GM19467 (cell line): ENCODE data around the gene CHDH.

Experiments
- ATAC-seq: cut with Tn5 transposase; IDR thresholded peaks from one replicate; pipeline ENCODE4 v1.9.1; 2021; ENCODE audit warnings: mild to moderate bottlenecking, moderate library complexity; ENCODE audit not compliant: unreplicated experiment

Gene CHDH

DNA sequence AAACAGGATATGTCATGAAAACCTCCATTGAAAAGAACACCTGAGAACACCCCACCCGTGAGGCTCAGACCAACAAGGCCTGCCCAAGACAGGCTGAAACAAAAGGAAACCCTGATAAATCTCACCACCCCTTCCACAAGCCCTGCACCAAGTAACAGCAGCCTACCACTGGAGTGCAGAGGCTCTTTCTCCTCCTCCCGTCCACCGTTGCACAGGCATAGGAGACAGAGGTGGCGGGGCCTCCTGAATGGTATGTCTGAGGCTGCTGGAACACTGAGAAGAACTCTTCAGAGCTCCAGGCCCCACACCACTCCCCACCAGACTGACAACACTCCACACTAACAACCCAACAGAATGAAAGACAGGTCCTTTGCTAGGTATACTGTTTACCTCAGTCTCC, 21.4 kb downstream of the CHDH start:
- no peak for ATAC-seq

DNA sequence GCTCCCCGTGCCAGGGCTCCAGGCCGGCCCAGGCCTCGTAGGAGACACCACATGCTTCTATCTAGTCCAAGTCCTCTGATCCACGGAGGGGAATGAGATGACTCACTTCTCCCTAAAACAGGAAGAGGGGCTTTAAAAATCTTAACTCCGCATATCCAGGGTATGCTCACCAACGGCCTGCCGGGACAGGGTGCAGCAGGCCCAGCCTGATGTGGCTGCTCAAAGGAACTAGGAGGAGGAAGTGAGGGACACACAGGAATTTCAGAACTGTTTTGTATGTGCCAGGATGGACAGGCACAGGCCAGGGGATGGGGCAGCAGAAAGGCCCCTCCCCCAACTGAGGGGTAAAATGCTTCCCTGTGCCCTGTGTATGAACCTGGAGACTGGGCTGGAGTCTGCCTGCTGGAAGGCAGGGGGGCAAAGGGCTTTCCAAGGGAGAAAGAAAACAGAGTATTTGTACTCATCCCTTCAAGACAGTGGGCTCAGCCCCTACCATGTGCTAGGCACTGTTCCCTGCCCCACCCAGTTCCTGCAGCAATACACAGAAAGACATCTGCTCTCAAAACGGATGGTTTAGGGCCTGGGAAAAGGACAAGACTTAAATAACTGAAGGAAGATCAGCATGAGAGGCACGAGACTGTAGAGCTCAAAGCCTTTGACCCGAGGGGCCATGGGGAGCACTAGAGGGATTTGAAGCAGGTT, 22.1 kb downstream of the CHDH start:
- no peak for ATAC-seq

DNA sequence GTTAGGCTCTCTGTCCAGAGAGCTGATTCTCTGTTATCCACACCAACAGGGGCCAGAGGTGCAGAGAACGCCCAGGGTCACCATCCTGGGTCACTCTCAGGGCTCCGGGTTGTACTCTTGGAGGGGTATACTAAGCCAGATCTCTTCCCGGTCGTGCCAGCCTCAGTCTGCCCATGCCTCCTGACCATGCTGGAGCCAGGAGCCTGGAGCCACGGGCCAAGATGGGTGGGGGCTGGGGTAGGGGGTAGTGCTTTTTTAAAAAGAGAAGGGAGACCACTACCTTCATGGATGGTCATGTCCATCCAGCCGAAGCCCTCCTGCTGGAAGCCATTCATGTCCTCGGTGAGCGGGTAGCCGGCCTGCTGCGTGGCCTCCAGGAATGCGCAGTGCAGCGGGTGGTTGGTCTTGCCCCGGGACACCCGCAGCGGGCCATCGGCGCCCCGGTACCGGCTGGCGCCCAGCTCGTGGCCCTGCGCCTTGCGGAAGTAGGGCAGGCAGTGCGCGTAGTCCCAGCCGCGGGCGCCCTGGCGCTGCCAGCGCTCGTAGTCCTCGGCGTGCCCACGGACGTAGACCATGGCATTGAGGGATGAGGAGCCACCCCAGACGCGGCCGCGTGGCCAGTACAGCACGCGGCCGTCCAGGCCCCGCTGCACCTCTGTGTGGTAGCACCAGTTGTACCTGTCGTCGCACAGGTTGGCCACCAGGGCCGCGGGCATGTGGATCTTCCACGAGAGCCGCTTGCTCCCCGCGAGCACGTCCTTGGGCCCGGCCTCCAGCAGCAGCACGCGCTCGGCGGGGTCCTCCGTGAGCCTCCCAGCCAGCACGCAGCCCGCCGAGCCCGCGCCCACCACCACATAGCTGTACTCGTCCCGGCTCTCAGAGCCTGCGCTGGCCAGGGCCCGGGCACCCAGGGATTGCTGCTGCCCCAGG, 22.9 kb downstream of the CHDH start:
- no peak for ATAC-seq

GRCh38 chr3:53822331-53822741, 23.9 kb downstream of the CHDH start:
- no peak for ATAC-seq

DNA sequence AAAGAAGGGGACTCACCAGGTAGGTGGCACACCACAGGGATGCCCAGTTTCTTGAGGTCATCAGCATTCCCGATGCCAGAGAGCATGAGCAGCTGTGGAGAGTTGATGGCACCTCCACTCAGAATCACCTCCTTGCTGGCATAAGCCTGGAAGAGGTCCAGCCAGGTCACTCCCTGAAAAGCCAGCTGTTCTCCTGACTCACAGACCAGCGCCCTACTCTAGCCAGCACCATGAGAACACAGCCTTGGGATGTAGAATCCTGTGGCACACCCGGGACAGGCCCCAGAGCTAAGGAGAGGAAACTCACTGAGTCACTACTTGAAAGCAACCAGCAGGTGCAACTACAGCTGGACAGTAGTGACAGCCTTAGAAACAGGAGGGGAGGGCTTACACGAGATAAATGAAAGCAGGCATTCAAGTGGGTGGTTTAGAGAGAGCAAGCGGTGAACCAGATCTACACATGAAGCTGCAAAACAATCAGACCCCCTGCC, 24.5 kb downstream of the CHDH start:
- ATAC-seq, result no peak

- no peak for ATAC-seq
Observed at GRCh38 chr3:53820756-53821580, 25.3 kb downstream of the CHDH start.

DNA sequence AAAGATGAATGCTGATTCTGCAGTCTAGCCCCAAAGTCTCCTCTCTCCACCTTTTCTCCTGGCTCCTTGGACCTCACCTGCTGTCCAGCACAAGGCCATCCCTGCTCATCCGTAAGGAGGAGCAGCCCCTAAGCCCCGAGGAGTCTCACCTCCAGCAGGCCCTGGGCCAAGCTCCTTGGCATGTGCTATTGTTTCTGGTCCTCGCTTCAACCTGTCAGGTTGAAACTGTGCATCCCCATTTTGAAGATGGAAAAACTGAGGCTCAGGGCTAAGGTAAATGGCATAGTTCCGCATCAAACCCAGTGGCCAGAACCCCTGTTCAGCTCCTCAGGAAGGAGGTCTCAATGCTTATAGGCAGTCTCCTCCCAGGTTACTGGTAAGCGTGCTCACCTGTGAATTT, 26.1 kb downstream of the CHDH start:
- ATAC-seq, result no peak

DNA sequence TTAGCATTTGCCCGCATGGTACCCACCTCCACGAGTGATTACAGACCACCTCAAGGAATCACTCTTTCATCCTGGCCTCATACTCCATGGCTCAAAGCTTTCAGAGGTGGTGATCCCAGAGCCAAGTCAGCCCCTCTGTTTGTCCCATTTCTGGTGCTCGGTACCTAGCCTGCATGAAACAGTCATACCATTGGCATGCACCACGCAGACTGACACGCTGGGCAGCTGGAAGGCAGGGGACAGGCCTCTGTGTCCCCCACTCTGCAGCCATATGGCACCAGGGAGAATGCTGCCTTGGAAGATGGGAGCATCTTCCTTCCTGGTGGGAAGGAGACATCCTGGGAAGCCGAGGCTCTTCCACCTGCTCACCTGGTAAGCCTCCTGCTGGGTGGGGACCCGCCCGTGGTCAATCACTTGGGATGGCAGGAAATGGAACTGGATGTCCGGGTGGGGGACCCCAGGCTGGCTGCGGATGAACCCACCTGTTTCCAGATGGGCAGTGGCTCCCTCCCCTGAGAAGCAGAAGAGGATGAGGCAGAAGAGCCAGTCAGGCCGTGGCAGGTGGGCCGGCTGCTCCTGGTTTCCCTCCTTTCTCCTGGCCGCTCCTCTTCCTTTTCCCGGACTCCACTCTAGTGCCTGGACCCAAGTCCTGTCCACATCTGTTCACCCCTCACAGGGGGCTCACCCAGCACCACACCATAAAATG, 26.9 kb downstream of the CHDH start:
- no peak for ATAC-seq

- ATAC-seq, result no peak
Observed at GRCh38 chr3:53818221-53819162, 27.7 kb downstream of the CHDH start.

- no peak for ATAC-seq
Observed at GRCh38 chr3:53817809-53818208, 28.4 kb downstream of the CHDH start.

- no peak for ATAC-seq
Observed at GRCh38 chr3:53817211-53817610, 29.0 kb downstream of the CHDH start.

GRCh38 chr3:53816425-53816824, 29.8 kb downstream of the CHDH start:
- no peak for ATAC-seq

GRCh38 chr3:53815651-53816050, 30.6 kb downstream of the CHDH start:
- no peak for ATAC-seq

- no peak for ATAC-seq
Observed at GRCh38 chr3:53815067-53815466, 31.2 kb downstream of the CHDH start.

DNA sequence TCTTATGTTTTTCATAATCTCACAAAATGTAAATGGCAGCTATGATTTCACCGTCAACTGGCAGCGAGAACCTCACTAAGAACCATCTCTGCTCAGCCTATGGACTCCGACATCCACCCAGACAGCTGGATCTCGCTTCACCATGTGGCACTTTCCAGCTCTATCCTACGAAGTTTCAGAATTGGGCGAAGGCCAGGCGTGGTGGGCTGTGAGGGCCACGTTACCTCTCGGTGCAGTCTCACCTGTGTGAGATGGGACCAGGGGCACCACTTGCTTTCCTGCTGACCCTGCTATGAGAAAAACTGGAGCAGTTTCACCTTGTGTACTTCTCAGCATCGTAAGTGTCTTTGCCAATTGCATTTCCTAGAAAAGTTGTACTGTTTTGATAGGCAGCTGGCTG, 32.3 kb downstream of the CHDH start:
- no peak for ATAC-seq

GRCh38 chr3:53813229-53813628, 33.0 kb downstream of the CHDH start:
- no peak for ATAC-seq

GRCh38 chr3:53812434-53812833, 33.8 kb downstream of the CHDH start:
- no peak for ATAC-seq

DNA sequence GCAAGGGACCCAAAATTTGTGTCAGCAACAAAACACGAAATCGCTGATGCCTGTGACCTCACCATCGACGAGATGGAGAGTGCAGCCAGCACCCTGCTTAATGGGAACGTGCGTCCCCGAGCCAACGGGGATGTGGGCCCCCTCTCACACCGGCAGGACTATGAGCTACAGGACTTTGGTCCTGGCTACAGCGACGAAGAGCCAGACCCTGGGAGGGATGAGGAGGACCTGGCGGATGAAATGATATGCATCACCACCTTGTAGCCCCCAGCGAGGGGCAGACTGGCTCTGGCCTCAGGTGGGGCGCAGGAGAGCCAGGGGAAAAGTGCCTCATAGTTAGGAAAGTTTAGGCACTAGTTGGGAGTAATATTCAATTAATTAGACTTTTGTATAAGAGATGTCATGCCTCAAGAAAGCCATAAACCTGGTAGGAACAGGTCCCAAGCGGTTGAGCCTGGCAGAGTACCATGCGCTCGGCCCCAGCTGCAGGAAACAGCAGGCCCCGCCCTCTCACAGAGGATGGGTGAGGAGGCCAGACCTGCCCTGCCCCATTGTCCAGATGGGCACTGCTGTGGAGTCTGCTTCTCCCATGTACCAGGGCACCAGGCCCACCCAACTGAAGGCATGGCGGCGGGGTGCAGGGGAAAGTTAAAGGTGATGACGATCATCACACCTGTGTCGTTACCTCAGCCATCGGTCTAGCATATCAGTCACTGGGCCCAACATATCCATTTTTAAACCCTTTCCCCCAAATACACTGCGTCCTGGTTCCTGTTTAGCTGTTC, 34.9 kb downstream of the CHDH start:
- no peak for ATAC-seq
